OCI-LY3 (cell line): ENCODE measurements around the gene TMEM132A.

ENCODE experiments used
- CTCF ChIP-seq: fragments of 200-600, 300-600 bp; sonication (generic); IDR thresholded peaks from 2 replicates; pipeline ENCODE4 v1.5.1; 2014; ENCODE audit warnings: antibody characterized with exemption, low read length, low read depth
- EZH2phosphoT487 ChIP-seq: fragments of 200-600 bp; shearing (Covaris generic); IDR thresholded peaks from 2 replicates; pipeline ENCODE4 v1.6.1; 2018; ENCODE audit warnings: antibody characterized with exemption, mixed run types, low read depth

- TF ChIP-seq CTCF (no peak), EZH2phosphoT487 (no peak)
Observed at GRCh38 chr11:60934124-60934789, 10.0 kb downstream of the TMEM132A start.
